K562 (cell line): Measurements from ENCODE around the gene SLC29A3. TPM values are rescaled to one million over a fixed set of nuclear protein-coding genes. Genes with fewer than 3 reads are reported as not detected.

Experiments
- ATAC-seq: fragments of 200-7000 bp; cut with Tn5 transposase; 3 replicates; pipeline ENCODE4 v1.9.1; 2020; ENCODE audit warnings: moderate library complexity
- BruUV-seq: library from RNA; stranded (reverse); fragments of 400-500 nt; replicated peaks from 2 replicates; lab custom pipeline; 2021; lab: Mats Ljungman, UMichigan
- CTCF ChIA-PET: fragments of 300-600 bp; formaldehyde crosslinking; extraction: SDS; loops from one replicate; lab custom pipeline; 2021; ENCODE audit warnings: low intra/inter-chr PET ratio; lab: Yijun Ruan, JAX
- POLR2A ChIA-PET: fragments of 300-600, 350-650 bp; sonication (Branson Sonifier 250); formaldehyde crosslinking; extraction: SDS; loops from one replicate; lab custom pipeline; 2021; ENCODE audit warnings: antibody characterized with exemption, inconsistent platforms; lab: Yijun Ruan, JAX
- DNase-seq, 4 experiments: peaks; one replicate each; pipeline versions ENCODE4 v3.0.0 to v3.0.0-alpha.2; 2011 to 2018; ENCODE audit warnings: low spot score in 3 of 4, mixed read lengths in 3 of 4; ENCODE audit errors: extremely low read depth in 1 of 4
- FAIRE-seq: peaks from 2 replicates; lab custom pipeline; 2011; peaks lifted over from hg19 to GRCh38; lab: Jason Lieb, UNC
- H2AFZ ChIP-seq: 2 replicates; pipeline ENCODE4 v1.6.0; 2011; ENCODE audit warnings: low read depth, low read length, control low read depth, inconsistent platforms
- H3K27ac ChIP-seq: fragments of 200-600 bp; 3 replicates; pipeline ENCODE4 v1.8.0; 2011; ENCODE audit warnings: low read depth, mild to moderate bottlenecking, control low read depth, inconsistent platforms, low read length, moderate library complexity, mixed read lengths; ENCODE audit errors: extremely low read depth
- H3K27me3 ChIP-seq, 2 experiments: fragments of 300-600 bp in 1 of 2; 2 replicates in 1 of 2; 3 replicates in 1 of 2; pipeline versions ENCODE4 v1.6.0 to v1.8.0; 2011; ENCODE audit warnings: inconsistent platforms in 2 of 2, low read length in 2 of 2, mild to moderate bottlenecking in 1 of 2, mixed read lengths in 1 of 2, moderate library complexity in 1 of 2; ENCODE audit not compliant: control insufficient read depth in 2 of 2, insufficient read depth in 2 of 2
- H3K36me3 ChIP-seq: fragments of 300-600 bp; 3 replicates; pipeline ENCODE4 v1.8.0; 2011; ENCODE audit warnings: mild to moderate bottlenecking, low read length, inconsistent platforms; ENCODE audit not compliant: control insufficient read depth, insufficient read depth
- H3K4me1 ChIP-seq, 2 experiments: fragments of 200-600 bp in 1 of 2; replicated peaks in 1 of 2; 2 replicates in 1 of 2; 3 replicates in 1 of 2; pipeline versions ENCODE4 v1.5.1 to v1.8.0; 2011; ENCODE audit warnings: inconsistent platforms in 2 of 2, low read length in 2 of 2, mild to moderate bottlenecking in 1 of 2, mixed read lengths in 1 of 2, moderate library complexity in 1 of 2; ENCODE audit not compliant: control insufficient read depth in 2 of 2, insufficient read depth in 2 of 2
- H3K4me2 ChIP-seq: 2 replicates; pipeline ENCODE4 v1.6.1; 2011; ENCODE audit warnings: low read length, control low read depth, inconsistent platforms, mixed read lengths; ENCODE audit not compliant: insufficient read depth
- H3K4me3 ChIP-seq: fragments of 200-600 bp; sonication (generic), shearing (Covaris generic); 2 replicates; pipeline ENCODE4 v1.5.1; 2016; ENCODE audit warnings: control low read depth, inconsistent platforms
- H3K79me2 ChIP-seq: fragments of 200-600 bp; 3 replicates; pipeline ENCODE4 v1.8.0; 2011; ENCODE audit warnings: low read length, inconsistent platforms; ENCODE audit not compliant: control insufficient read depth, insufficient read depth
- H3K9ac ChIP-seq, 2 experiments: 2 replicates each; pipeline versions ENCODE4 v1.6.0 to v1.6.1; 2011; ENCODE audit warnings: low read depth in 2 of 2, low read length in 2 of 2, control low read depth in 1 of 2, inconsistent platforms in 1 of 2, mild to moderate bottlenecking in 1 of 2, mixed read lengths in 1 of 2; ENCODE audit not compliant: insufficient read depth in 1 of 2
- H3K9me1 ChIP-seq: one replicate; pipeline ENCODE4 v1.6.0; 2011; ENCODE audit warnings: inconsistent platforms, mild to moderate bottlenecking, low read length, moderate library complexity; ENCODE audit not compliant: control insufficient read depth, insufficient read depth
- H3K9me3 ChIP-seq: replicated peaks from 2 replicates; pipeline ENCODE4 v1.5.1; 2011; ENCODE audit warnings: low read depth, low read length, inconsistent platforms; ENCODE audit not compliant: control insufficient read depth, insufficient read depth
- H4K20me1 ChIP-seq: replicated peaks from 2 replicates; pipeline ENCODE4 v1.6.1; 2011; ENCODE audit warnings: low read length, inconsistent platforms, mixed read lengths; ENCODE audit not compliant: control insufficient read depth, insufficient read depth
- ATF7 ChIP-seq: fragments of 450-650 bp; IDR thresholded peaks from 2 replicates; pipeline ENCODE4 v1.7.1; 2014; ENCODE audit warnings: mild to moderate bottlenecking, moderate library complexity
- CEBPG ChIP-seq, 3 experiments: fragments of 200-800 bp in 1 of 3; sonication (Bioruptor generic) in 1 of 3; sonication (generic) in 1 of 3; formaldehyde crosslinking in 1 of 3; IDR thresholded peaks in 2 of 3; conservative IDR thresholded peaks in 1 of 3; 2 replicates each; pipeline versions ENCODE4 v1.6.1 to v1.8.0; 2016 to 2022; ENCODE audit warnings: missing compliant biosample characterization in 2 of 3, missing genetic modification characterization in 2 of 3, mild to moderate bottlenecking in 1 of 3, missing genetic modification reagents in 1 of 3
- CLOCK ChIP-seq: fragments of 250-450 bp; sonication (Bioruptor Pico); IDR thresholded peaks from 2 replicates; pipeline ENCODE4 v1.4.0; 2020; ENCODE audit warnings: mild to moderate bottlenecking, moderate library complexity, borderline replicate concordance
- LEF1 ChIP-seq: fragments of 450-650 bp; IDR thresholded peaks from 2 replicates; pipeline ENCODE4 v1.6.1; 2016; ENCODE audit warnings: mild to moderate bottlenecking
- ZBED1 ChIP-seq: IDR thresholded peaks from 2 replicates; pipeline ENCODE4 v1.6.1; 2014
- ZBTB5 ChIP-seq: fragments of 450-650 bp; IDR thresholded peaks from 2 replicates; pipeline ENCODE4 v1.6.1; 2017; ENCODE audit warnings: antibody characterized with exemption
- WGBS: fragments of 100-300 bp; shearing (Covaris generic); methylation state at CpG from one replicate; pipeline ENCODE4 v1.1.6; 2016; ENCODE audit warnings: low coverage, mixed read lengths; ENCODE audit not compliant: insufficient coverage; ENCODE audit errors: missing lambda C conversion rate; 5-methylcytosine and 5-hydroxymethylcytosine counted together
- in situ Hi-C: fragments of 300-500 bp; cut with MboI; formaldehyde crosslinking; loops from 4 replicates; pipeline ENCODE4 v1.15.0; 2018; ENCODE audit warnings: inconsistent platforms, mixed read lengths
- intact Hi-C: fragments of 100-400 bp; cut with micrococcal nuclease; formaldehyde crosslinking; loops from 2 replicates; pipeline ENCODE4 v1.14.2; 2022
- polyA plus RNA-seq, 8 experiments: library from polyadenylated mRNA; depleted of rRNA in 4 of 8; stranded (reverse) in 5 of 8; unstranded in 3 of 8; fragments of >200 nt; fragmentation: Nextera tagmentation in 2 of 8; fragmentation: Illumina TruSeq in 1 of 8; extraction: Ambion mirVana in 2 of 8; extraction: Trizol in 1 of 8; gene quantifications; 2 replicates each; pipeline versions ENCODE4 v1.2.1 to v1.2.3, GENCODE V29; 2011 to 2014; ENCODE audit warnings: inconsistent platforms in 1 of 8, missing spikeins in 1 of 8
- total RNA-seq, 7 experiments: library from RNA; depleted of rRNA in 6 of 7; stranded (reverse); fragments of >200 nt in 6 of 7; fragmentation: Illumina TruSeq in 2 of 7; extraction: Trizol in 2 of 7; gene quantifications; 2 replicates each; pipeline versions ENCODE4 v1.2.1 to v1.2.3, GENCODE V29; 2011 to 2021; ENCODE audit warnings: low replicate concordance in 1 of 7

Gene SLC29A3
- total and polyA plus RNA-seq, 9 of the 15 experiments (the other 6 are each of a cell fraction or from before 2014, with no cell fraction given), result 2.1 to 10.7 (median 4.6) TPM

- H3K79me2 ChIP-seq, result no peaks in the 10 kb centered on the region
- H3K27me3 ChIP-seq, result no peaks in the 10 kb centered on the region
- H3K4me2 ChIP-seq, result no peak overlapping the region
- intact Hi-C loops, result no loop called here
- POLR2A ChIA-PET, result interaction anchor here (1.4 kb wide), 1 partner anchor 9 kb away, joined by 4 read pairs; no protein-coding TSS in a partner anchor
- no peak for DNase-seq
- TF ChIP-seq LEF1 (no peak), ZBED1 (no peak), CLOCK (CRISPR knock-in tag) (no peak), CEBPG (CRISPR knock-in tag; IDR thresholded peaks at IDR 0.05) (no peak), CEBPG (tag; conservative IDR thresholded peaks at IDR 0.05 in 1 of 2, IDR thresholded peaks at IDR 0.05 in 1 of 2) (no peak), ATF7 (no peak), ZBTB5 (no peak)
- TF ChIP-seq, all 486 proteins: peak for 0
- Histone ChIP-seq H3K9me3 (no peaks in the 10 kb centered on the region), H3K27ac (no peak overlapping the region), H3K4me3 (no peak overlapping the region), H3K36me3 (peaks cover 13% of the 10 kb centered on the region; the same call in 1 of the 3 replicates), H3K4me1 (peaks cover 24 to 26% of the 10 kb centered on the region in 2 experiments), H2AFZ (no peak overlapping the region), H4K20me1 (no peaks in the 10 kb centered on the region), H3K9ac (no peak overlapping the region), H3K9me1 (no peaks in the 10 kb centered on the region)
- 81% methylated on average over 2 of the region's 2 CpGs for WGBS
- no peak for ATAC-seq
- no peak for FAIRE-seq
- CTCF ChIA-PET, result no interaction called here
- in situ Hi-C loops, result no loop called here
- no TSS peak for BruUV-seq
Observed at GRCh38 chr10:71360735-71361134, 41.7 kb downstream of the SLC29A3 start.
